ENCODE measurements around the gene FAM227B.

Gene FAM227B

GRCh38 chr15:49330166-49330565 is 290.5 kb downstream of the FAM227B start:
- ChIA-PET POLR2A (no interaction called here), CTCF (interaction anchor here (0.9 kb wide), 1 partner anchor 11 kb away, joined by 3 read pairs; no protein-coding TSS in a partner anchor)
- DNase-seq (ENCODE audit: extremely low spot score), result no peak
- TF ChIP-seq CTCF (IDR thresholded peaks at IDR 0.05; ENCODE audit: control extremely low read depth, extremely low read depth, low read depth, missing control alignments), result no peak

- DNase-seq (ENCODE audit: extremely low spot score), result no peak
- ChIA-PET CTCF (no interaction called here), POLR2A (no interaction called here)
- no peak for TF ChIP-seq CTCF (IDR thresholded peaks at IDR 0.05; ENCODE audit: control extremely low read depth, extremely low read depth, low read depth, missing control alignments)
Observed at GRCh38 chr15:49328941-49329340, 291.7 kb downstream of the FAM227B start.

- ChIA-PET CTCF (no interaction called here), POLR2A (no interaction called here)
- no peak for DNase-seq (ENCODE audit: extremely low spot score)
Observed at GRCh38 chr15:49327927-49328326, 292.7 kb downstream of the FAM227B start.

GRCh38 chr15:49323207-49323606 is 297.4 kb downstream of the FAM227B start:
- ChIA-PET POLR2A (no interaction called here), CTCF (no interaction called here)
- DNase-seq (ENCODE audit: extremely low spot score), result no peak
- TF ChIP-seq CTCF (IDR thresholded peaks at IDR 0.05; ENCODE audit: control extremely low read depth, extremely low read depth, low read depth, missing control alignments), result no peak

More at GRCh38 chr15:49327927-49328326, 292.7 kb downstream of the FAM227B start:
- no peak for TF ChIP-seq CTCF (IDR thresholded peaks at IDR 0.05; ENCODE audit: control extremely low read depth, extremely low read depth, low read depth, missing control alignments)

GRCh38 chr15:49320351-49320750 is 300.3 kb downstream of the FAM227B start:
- no peak for TF ChIP-seq CTCF (IDR thresholded peaks at IDR 0.05; ENCODE audit: control extremely low read depth, extremely low read depth, low read depth, missing control alignments)
- POLR2A ChIA-PET, result no interaction called here
- no peak for DNase-seq (ENCODE audit: extremely low spot score)
- CTCF ChIA-PET, result interaction anchor here (1.3 to 1.4 kb wide), 3 partner anchors 10 to 45 kb away, joined by 3 read pairs; no protein-coding TSS in a partner anchor

- CTCF ChIA-PET, result interaction anchor here (1.2 kb wide), 1 partner anchor 19 kb away, joined by 4 read pairs; no protein-coding TSS in a partner anchor
- no peak for DNase-seq (ENCODE audit: extremely low spot score)
- POLR2A ChIA-PET, result no interaction called here
- no peak for TF ChIP-seq CTCF (IDR thresholded peaks at IDR 0.05; ENCODE audit: control extremely low read depth, extremely low read depth, low read depth, missing control alignments)
Observed at GRCh38 chr15:49315391-49315823, 305.2 kb downstream of the FAM227B start.

GRCh38 chr15:49314716-49315115 is 305.9 kb downstream of the FAM227B start:
- no peak for TF ChIP-seq CTCF (IDR thresholded peaks at IDR 0.05; ENCODE audit: control extremely low read depth, extremely low read depth, low read depth, missing control alignments)

More at GRCh38 chr15:49314716-49315115, 305.9 kb downstream of the FAM227B start:
- no peak for DNase-seq (ENCODE audit: extremely low spot score)
- POLR2A ChIA-PET, result no interaction called here
- CTCF ChIA-PET, result interaction anchor here (1.2 kb wide), 1 partner anchor 19 kb away, joined by 4 read pairs; no protein-coding TSS in a partner anchor
